Spleen (tissue), 11 donors: ENCODE results near the gene ZNF652. TPM values are rescaled to one million over a fixed set of nuclear protein-coding genes. Genes with fewer than 3 reads are reported as not detected.
"Not testable (repeated sequence)": the region's sequence is repeated elsewhere in the genome, so short reads cannot be mapped to it uniquely, and the experiment has no call there.

Source experiments
- DNase-seq: peaks from one replicate; pipeline ENCODE4 v3.0.0-alpha.2; 2020
- H3K27ac ChIP-seq, 8 donors: fragments of 200-600 bp; sonication (generic) in 7 of 8; 1 replicate in 4 of 8; 2 replicates in 4 of 8; pipeline versions ENCODE4 v1.5.0 to v1.8.0; 2016 to 2021; ENCODE audit warnings: inconsistent platforms in 4 of 8, mild to moderate bottlenecking in 4 of 8, moderate library complexity in 1 of 8
- H3K27me3 ChIP-seq, 7 donors: fragments of 200-600 bp; sonication (generic) in 6 of 7; replicated peaks in 1 of 7; 1 replicate in 4 of 7; 2 replicates in 3 of 7; pipeline versions ENCODE4 v1.5.0 to v1.8.0; 2016 to 2021; ENCODE audit warnings: inconsistent platforms in 3 of 7, mild to moderate bottlenecking in 1 of 7
- H3K36me3 ChIP-seq, 6 donors: fragments of 200-600 bp; sonication (generic) in 5 of 6; 1 replicate in 4 of 6; 2 replicates in 2 of 6; pipeline versions ENCODE4 v1.5.0 to v1.8.0; 2016 to 2021; ENCODE audit warnings: inconsistent platforms in 2 of 6
- H3K4me1 ChIP-seq, 6 donors: fragments of 200-600 bp; sonication (generic) in 5 of 6; 1 replicate in 3 of 6; 2 replicates in 3 of 6; pipeline versions ENCODE4 v1.5.0 to v1.8.0; 2016 to 2021; ENCODE audit warnings: inconsistent platforms in 3 of 6
- H3K4me3 ChIP-seq, 8 donors: fragments of 200-600 bp; sonication (generic) in 7 of 8; 1 replicate in 4 of 8; 2 replicates in 4 of 8; pipeline versions ENCODE4 v1.5.0 to v1.8.0; 2016 to 2021; ENCODE audit warnings: inconsistent platforms in 4 of 8, mild to moderate bottlenecking in 4 of 8, moderate library complexity in 2 of 8
- H3K9me3 ChIP-seq, 8 donors: fragments of 200-600 bp; sonication (generic) in 7 of 8; 1 replicate in 4 of 8; 2 replicates in 4 of 8; pipeline versions ENCODE4 v1.5.0 to v1.8.0; 2016 to 2021; ENCODE audit warnings: inconsistent platforms in 4 of 8
- POLR2A ChIP-seq, 3 donors: fragments of 450-650 bp; IDR thresholded peaks; one replicate each; pipeline ENCODE4 v1.5.1; 2017; ENCODE audit warnings: antibody characterized with exemption in 3 of 3, mild to moderate bottlenecking in 1 of 3
- POLR2AphosphoS5 ChIP-seq, 3 donors: sonication (generic); formaldehyde crosslinking; IDR thresholded peaks; one replicate each; pipeline ENCODE4 v1.5.1; 2017; ENCODE audit warnings: antibody characterized with exemption in 3 of 3
- WGBS, 5 donors: extraction: QIAGEN DNeasy Blood & Tissue Kit in 3 of 5; methylation state at CpG; one replicate each; pipeline versions ENCODE4 v1.1.5 to v1.1.7; 2013 to 2018; 5-methylcytosine and 5-hydroxymethylcytosine counted together
- intact Hi-C: fragments of 100-400 bp; cut with DNase I; formaldehyde crosslinking; loops from one replicate; pipeline ENCODE4 v1.15.0; 2023; ENCODE audit warnings: low total_unique reads
- polyA plus RNA-seq, 3 donors: library from polyadenylated mRNA; stranded (reverse); fragments of 200-250 nt; gene quantifications; one replicate each; pipeline ENCODE4 v1.2.1, GENCODE V29; 2013
- total RNA-seq, 7 donors: library from RNA; depleted of rRNA in 3 of 7; stranded (reverse); fragments of >200 nt in 3 of 7; fragmentation: NEBNext Ultra II Directional in 4 of 7; extraction: Animal tissue kit (Norgen Biotek cat#: 25700) in 4 of 7; gene quantifications; one replicate each; pipeline versions ENCODE4 v1.1.0 to v1.2.1, GENCODE V29; 2016 to 2021
- TF ChIP-seq, protein P1 (sequence below), 11 experiments: fragments of 200-600 bp in 7 of 11; fragments of 450-650 bp in 4 of 11; sonication (generic) in 4 of 11; IDR thresholded peaks in 8 of 11; conservative IDR thresholded peaks in 3 of 11; 1 replicate in 7 of 11; 2 replicates in 4 of 11; pipeline versions ENCODE4 v1.4.0 to v1.8.0; 2016 to 2021; ENCODE audit warnings: antibody characterized with exemption in 11 of 11, inconsistent platforms in 4 of 11, mild to moderate bottlenecking in 1 of 11
- donor health status: healthy with polysubstance abuse.
- donor health status: DM: no; HTN: no; CAD: no; lungs with moderate emphysema.
- donor health status: DM: no; HTN: no; CAD: no.
- donor health status: Bipolar disorder and iron deficiency.
- donor health status: healthy.
- donor health status: DM: no; HTN: no; CAD: no.
- donor health status: DM: yes; HTN: yes; CAD: no.

Gene ZNF652
- total and polyA plus RNA-seq, 10 donors = 18.2 to 73.9 (median 52.5) TPM

DNA sequence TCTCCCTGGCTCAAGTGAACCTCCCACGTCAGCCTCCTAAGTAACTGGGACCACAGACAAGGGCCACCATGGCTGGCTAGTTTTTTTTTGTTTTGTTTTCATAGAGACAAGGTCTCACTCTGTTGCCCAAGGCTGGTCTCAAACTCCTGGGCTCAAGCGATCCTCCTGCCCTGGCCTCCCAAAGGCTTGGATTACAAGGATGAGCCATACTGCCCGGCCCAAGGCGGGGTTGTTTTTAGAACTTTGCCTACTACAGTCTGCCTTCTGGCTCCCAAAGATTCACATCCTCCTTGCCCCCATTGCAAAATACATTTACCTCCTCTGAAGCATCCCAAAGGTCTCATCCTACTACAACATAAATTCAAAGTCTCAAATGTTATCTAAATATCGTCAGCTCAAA, 82.0 kb downstream of the ZNF652 start:
- H3K4me1 ChIP-seq = no peaks in the 10 kb centered on the region
- intact Hi-C loops = no loop called here

DNA sequence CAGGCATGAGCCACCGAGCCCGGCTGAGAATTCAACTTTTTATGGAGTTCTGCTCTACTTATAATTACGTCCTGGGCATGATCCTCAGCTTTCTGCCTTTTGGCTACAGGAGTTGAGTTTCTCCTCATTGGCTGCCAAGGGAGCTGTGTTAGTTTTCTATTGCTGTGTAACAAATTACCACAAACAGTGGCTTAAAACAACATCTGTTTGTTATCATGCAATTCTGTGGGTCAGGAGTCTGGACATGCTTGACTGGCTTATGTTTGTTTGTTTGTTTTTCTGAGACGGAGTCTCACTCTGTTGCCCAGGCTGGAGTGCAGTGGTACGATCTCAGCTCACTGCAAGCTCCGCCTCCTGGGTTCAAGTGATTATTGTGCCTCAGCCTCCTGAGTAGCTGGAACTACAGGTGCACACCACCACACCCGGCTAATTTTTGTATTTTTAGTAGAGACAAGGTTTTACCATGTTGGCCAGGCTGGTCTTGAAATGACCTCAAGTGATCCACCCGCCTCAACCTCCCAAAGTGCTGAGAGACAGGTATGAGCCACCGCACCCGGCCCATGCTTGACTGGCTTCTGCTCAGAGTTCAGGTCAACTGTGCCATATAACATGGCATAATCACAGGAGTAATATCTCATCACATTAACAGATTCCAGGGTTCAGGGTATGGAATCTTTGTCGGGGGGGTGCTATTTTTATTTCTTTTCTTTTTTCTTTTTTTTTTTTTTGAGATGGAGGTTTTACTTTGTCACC, 82.6 kb downstream of the ZNF652 start:
- 88 to 95% (median 93%) methylated on average over 10 to 11 of the region's 11 CpGs for whole genome bisulfite sequencing, 5 donors
- H3K4me1 ChIP-seq, DNase-seq, intact Hi-C loops, H3K27ac ChIP-seq, H3K36me3 ChIP-seq, H3K9me3 ChIP-seq, H3K27me3 ChIP-seq, H3K4me3 ChIP-seq: not testable (repeated sequence)

More for the DNA sequence above, 82.0 kb downstream of the ZNF652 start:
- Histone ChIP-seq H3K27ac (no peak overlapping the region), H3K4me3 (no peak overlapping the region), H3K36me3 (no peaks in the 10 kb centered on the region), H3K27me3 (no peaks in the 10 kb centered on the region), H3K9me3 (peaks cover 0 to 5% (median 0%) of the 10 kb centered on the region in 8 donors)
- TF ChIP-seq, protein P1, sequence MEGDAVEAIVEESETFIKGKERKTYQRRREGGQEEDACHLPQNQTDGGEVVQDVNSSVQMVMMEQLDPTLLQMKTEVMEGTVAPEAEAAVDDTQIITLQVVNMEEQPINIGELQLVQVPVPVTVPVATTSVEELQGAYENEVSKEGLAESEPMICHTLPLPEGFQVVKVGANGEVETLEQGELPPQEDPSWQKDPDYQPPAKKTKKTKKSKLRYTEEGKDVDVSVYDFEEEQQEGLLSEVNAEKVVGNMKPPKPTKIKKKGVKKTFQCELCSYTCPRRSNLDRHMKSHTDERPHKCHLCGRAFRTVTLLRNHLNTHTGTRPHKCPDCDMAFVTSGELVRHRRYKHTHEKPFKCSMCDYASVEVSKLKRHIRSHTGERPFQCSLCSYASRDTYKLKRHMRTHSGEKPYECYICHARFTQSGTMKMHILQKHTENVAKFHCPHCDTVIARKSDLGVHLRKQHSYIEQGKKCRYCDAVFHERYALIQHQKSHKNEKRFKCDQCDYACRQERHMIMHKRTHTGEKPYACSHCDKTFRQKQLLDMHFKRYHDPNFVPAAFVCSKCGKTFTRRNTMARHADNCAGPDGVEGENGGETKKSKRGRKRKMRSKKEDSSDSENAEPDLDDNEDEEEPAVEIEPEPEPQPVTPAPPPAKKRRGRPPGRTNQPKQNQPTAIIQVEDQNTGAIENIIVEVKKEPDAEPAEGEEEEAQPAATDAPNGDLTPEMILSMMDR (IDR thresholded peaks at IDR 0.05 in 8 of 11, conservative IDR thresholded peaks at IDR 0.05 in 3 of 11) = no peak
- no peak for TF ChIP-seq POLR2A (IDR thresholded peaks at IDR 0.05)
- TF ChIP-seq POLR2AphosphoS5 (IDR thresholded peaks at IDR 0.05) = no peak
- no peak for DNase-seq
- WGBS, 5 donors = 76 to 92% (median 83%) methylated on average over 5 of the region's 5 CpGs

DNA sequence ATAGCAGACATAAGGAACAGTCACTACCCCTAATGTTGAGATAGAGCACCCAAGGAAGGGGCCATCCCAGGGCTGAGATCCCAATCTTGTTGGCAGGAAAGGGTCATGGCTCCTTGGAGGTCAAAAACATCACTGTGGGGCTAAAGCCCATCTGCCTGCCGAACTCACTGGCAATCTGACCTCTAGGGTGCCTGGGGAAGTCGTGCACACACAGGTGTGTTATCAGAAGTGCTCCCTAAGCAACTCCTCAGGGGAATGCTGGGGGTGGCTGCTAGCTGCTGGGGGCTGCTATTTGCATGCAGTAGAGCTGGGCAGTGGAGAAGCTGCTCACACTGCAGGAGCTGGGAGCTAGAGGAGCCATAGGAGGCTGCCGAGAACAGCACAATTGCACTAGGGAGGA, 84.0 kb downstream of the ZNF652 start:
- 54 to 69% (median 63%) methylated on average over 3 of the region's 3 CpGs for WGBS, 5 donors
- H3K27me3 ChIP-seq = no peaks in the 10 kb centered on the region
- no peaks in the 10 kb centered on the region for H3K4me1 ChIP-seq
- H3K36me3 ChIP-seq = no peaks in the 10 kb centered on the region
- no peak overlapping the region for H3K4me3 ChIP-seq
- intact Hi-C loops = no loop called here
- H3K27ac ChIP-seq = no peak overlapping the region
- TF ChIP-seq POLR2AphosphoS5 (IDR thresholded peaks at IDR 0.05) = no peak
- TF ChIP-seq, protein P1 (IDR thresholded peaks at IDR 0.05 in 8 of 11, conservative IDR thresholded peaks at IDR 0.05 in 3 of 11) = no peak
- TF ChIP-seq POLR2A (IDR thresholded peaks at IDR 0.05) = no peak
- no peak for DNase-seq
- H3K9me3 ChIP-seq = peaks cover 0 to 5% (median 0%) of the 10 kb centered on the region in 8 donors

DNA sequence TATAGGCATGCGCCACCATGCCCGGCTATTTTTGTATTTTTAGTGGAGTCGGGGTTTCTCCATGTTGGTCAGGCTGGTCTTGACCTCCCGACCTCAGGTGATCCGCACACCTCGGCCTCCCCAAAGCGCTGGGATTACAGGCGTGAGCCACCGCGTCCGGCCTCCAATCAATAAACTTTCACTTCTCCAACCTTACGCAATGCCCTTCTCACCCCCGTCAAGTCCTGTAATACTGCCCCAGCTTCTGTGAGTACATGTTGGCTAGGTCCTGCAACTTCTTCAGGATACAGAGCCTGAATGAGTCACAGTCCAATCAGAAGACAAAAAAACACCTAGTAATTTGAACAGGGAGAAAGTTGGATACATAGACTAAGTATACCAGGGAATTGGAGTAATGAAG, 84.4 kb downstream of the ZNF652 start:
- DNase-seq = no peak
- H3K4me1 ChIP-seq = no peaks in the 10 kb centered on the region
- H3K9me3 ChIP-seq = peaks cover 0 to 5% (median 0%) of the 10 kb centered on the region in 8 donors
- intact Hi-C loops = no loop called here
- no peak overlapping the region for H3K4me3 ChIP-seq
- no peaks in the 10 kb centered on the region for H3K36me3 ChIP-seq
- TF ChIP-seq POLR2A (IDR thresholded peaks at IDR 0.05) (no peak), POLR2AphosphoS5 (IDR thresholded peaks at IDR 0.05) (no peak)
- TF ChIP-seq, protein P1 (IDR thresholded peaks at IDR 0.05 in 8 of 11, conservative IDR thresholded peaks at IDR 0.05 in 3 of 11) = no peak
- no peak overlapping the region for H3K27ac ChIP-seq
- no peaks in the 10 kb centered on the region for H3K27me3 ChIP-seq
- WGBS, 5 donors = 81 to 97% (median 90%) methylated on average over 13 of the region's 13 CpGs

DNA sequence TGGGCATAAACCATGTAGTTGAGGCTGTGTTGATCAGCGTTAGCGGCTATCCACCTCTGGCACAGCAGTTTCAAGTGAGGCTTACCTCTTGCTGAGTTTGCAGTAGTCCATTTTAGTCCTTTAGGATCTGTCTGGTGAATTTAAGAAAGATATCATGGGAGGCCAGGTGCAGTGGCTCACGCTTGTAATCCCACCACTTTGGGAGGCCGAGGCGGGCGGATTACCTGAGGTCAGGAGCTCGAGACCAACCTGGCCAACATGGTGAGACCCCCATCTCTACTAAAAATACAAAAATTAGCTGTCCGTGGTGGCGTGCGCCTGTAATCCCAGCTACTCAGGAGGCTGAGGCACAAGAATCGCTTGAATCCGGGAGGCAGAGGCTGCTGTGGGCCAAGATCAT, 86.1 kb downstream of the ZNF652 start:
- 85 to 98% (median 94%) methylated on average over 12 of the region's 12 CpGs for WGBS, 5 donors

More for the DNA sequence above, 86.1 kb downstream of the ZNF652 start:
- DNase-seq, intact Hi-C loops, H3K4me1 ChIP-seq, H3K27ac ChIP-seq, H3K27me3 ChIP-seq, H3K9me3 ChIP-seq, H3K4me3 ChIP-seq, H3K36me3 ChIP-seq: not testable (repeated sequence)
